22Rv1 (cell line): Measurements from ENCODE around the gene PDE4B.

Experiments used
- ZFX ChIP-seq: fragments of 450-650 bp; IDR thresholded peaks from 2 replicates; pipeline ENCODE4 v1.6.1; 2017; ENCODE audit warnings: antibody characterized with exemption, borderline replicate concordance
- TF ChIP-seq, protein P1 (sequence below): fragments of 450-650 bp; IDR thresholded peaks from 2 replicates; pipeline ENCODE4 v1.5.1; 2017; ENCODE audit warnings: mild to moderate bottlenecking

DNA sequence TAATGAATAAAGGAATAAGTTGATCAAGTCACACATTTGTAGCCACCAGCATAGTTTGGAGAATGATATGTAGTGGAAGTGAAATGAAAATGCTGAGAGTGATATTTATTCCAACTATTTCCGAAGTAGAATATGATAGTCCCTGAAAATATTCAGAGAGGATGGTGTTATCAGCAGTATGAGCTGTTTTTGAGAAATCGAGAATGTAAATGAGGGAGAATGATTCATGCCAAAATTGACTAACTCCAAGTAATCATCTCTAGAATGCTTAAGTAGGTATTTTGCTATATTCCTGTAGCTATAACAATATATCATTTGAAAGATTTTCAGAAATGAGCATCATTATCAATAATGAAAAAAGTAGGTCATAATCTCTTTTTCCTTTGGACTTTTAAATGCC is 178.9 kb downstream of the PDE4B start:
- TF ChIP-seq, protein P1, sequence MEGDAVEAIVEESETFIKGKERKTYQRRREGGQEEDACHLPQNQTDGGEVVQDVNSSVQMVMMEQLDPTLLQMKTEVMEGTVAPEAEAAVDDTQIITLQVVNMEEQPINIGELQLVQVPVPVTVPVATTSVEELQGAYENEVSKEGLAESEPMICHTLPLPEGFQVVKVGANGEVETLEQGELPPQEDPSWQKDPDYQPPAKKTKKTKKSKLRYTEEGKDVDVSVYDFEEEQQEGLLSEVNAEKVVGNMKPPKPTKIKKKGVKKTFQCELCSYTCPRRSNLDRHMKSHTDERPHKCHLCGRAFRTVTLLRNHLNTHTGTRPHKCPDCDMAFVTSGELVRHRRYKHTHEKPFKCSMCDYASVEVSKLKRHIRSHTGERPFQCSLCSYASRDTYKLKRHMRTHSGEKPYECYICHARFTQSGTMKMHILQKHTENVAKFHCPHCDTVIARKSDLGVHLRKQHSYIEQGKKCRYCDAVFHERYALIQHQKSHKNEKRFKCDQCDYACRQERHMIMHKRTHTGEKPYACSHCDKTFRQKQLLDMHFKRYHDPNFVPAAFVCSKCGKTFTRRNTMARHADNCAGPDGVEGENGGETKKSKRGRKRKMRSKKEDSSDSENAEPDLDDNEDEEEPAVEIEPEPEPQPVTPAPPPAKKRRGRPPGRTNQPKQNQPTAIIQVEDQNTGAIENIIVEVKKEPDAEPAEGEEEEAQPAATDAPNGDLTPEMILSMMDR: no peak
- no peak for TF ChIP-seq ZFX
